Measurements from ENCODE around the gene FAM53A. TPM values are rescaled to one million over a fixed set of nuclear protein-coding genes. Genes with fewer than 3 reads are reported as not detected.

The FAM53A gene
- total and polyA plus RNA-seq, 2 experiments from 2014 or later: 4.7 to 6.8 TPM

- 80% methylated on average over 11 of the region's 11 CpGs for WGBS (ENCODE audit: low lambda C conversion rate, missing lambda C conversion rate)
- Histone ChIP-seq H3K4me1 (ENCODE audit: insufficient read depth) (peaks cover 3% of the 10 kb centered on the region), H3K4me3 (no peak overlapping the region), H3K36me3 (replicated peaks; ENCODE audit: insufficient read depth, low read depth) (no peaks in the 10 kb centered on the region), H3K27me3 (no peaks in the 10 kb centered on the region), H3K4me2 (no peak overlapping the region), H3K9me2 (replicated peaks; ENCODE audit: insufficient read depth) (no peaks in the 10 kb centered on the region), H3K27ac (no peak overlapping the region), H3K79me2 (no peaks in the 10 kb centered on the region), H3K9me3 (ENCODE audit: low read depth) (no peaks in the 10 kb centered on the region), H2AFZ (no peak overlapping the region), H4K20me1 (ENCODE audit: insufficient read depth, poor library complexity, severe bottlenecking) (no peaks in the 10 kb centered on the region)
- TF ChIP-seq EZH2 (IDR thresholded peaks at IDR 0.05; ENCODE audit: borderline replicate concordance): no peak
- no peak for TF ChIP-seq CTCF (IDR thresholded peaks at IDR 0.05; ENCODE audit: poor library complexity)
- TF ChIP-seq EZH2phosphoT487 (IDR thresholded peaks at IDR 0.05; ENCODE audit: low read depth, severe bottlenecking, unreplicated experiment): no peak
- no peak for DNase-seq (ENCODE audit: low spot score)
Observed at GRCh38 chr4:1639299-1639868, 44.7 kb downstream of the FAM53A start.

GRCh38 chr4:1638873-1639272 is 45.2 kb downstream of the FAM53A start:
- WGBS (ENCODE audit: low lambda C conversion rate, missing lambda C conversion rate): 98% methylated on average over 10 of the region's 11 CpGs

GRCh38 chr4:1638272-1638598 is 45.9 kb downstream of the FAM53A start:
- no peak overlapping the region for H3K27ac ChIP-seq
- no peaks in the 10 kb centered on the region for H4K20me1 ChIP-seq (ENCODE audit: insufficient read depth, poor library complexity, severe bottlenecking)
- no peak overlapping the region for H3K4me2 ChIP-seq
- no peaks in the 10 kb centered on the region for H3K9me2 ChIP-seq (replicated peaks; ENCODE audit: insufficient read depth)
- TF ChIP-seq EZH2phosphoT487 (IDR thresholded peaks at IDR 0.05; ENCODE audit: low read depth, severe bottlenecking, unreplicated experiment) (no peak), CTCF (IDR thresholded peaks at IDR 0.05; ENCODE audit: poor library complexity) (no peak), EZH2 (IDR thresholded peaks at IDR 0.05; ENCODE audit: borderline replicate concordance) (no peak)
- H3K4me1 ChIP-seq (ENCODE audit: insufficient read depth): peaks cover 2% of the 10 kb centered on the region
- no peaks in the 10 kb centered on the region for H3K36me3 ChIP-seq (replicated peaks; ENCODE audit: insufficient read depth, low read depth)
- DNase-seq (ENCODE audit: low spot score): no peak
- no peak overlapping the region for H2AFZ ChIP-seq
- H3K27me3 ChIP-seq: no peaks in the 10 kb centered on the region
- 90% methylated on average over 10 of the region's 10 CpGs for WGBS (ENCODE audit: low lambda C conversion rate, missing lambda C conversion rate)
- no peak overlapping the region for H3K4me3 ChIP-seq
- H3K79me2 ChIP-seq: no peaks in the 10 kb centered on the region
- no peaks in the 10 kb centered on the region for H3K9me3 ChIP-seq (ENCODE audit: low read depth)

More at GRCh38 chr4:1638873-1639272, 45.2 kb downstream of the FAM53A start:
- Histone ChIP-seq H4K20me1 (ENCODE audit: insufficient read depth, poor library complexity, severe bottlenecking) (no peaks in the 10 kb centered on the region), H3K4me3 (no peak overlapping the region), H3K27ac (no peak overlapping the region), H3K9me2 (replicated peaks; ENCODE audit: insufficient read depth) (no peaks in the 10 kb centered on the region), H2AFZ (no peak overlapping the region), H3K27me3 (no peaks in the 10 kb centered on the region), H3K4me1 (ENCODE audit: insufficient read depth) (peaks cover 2% of the 10 kb centered on the region), H3K36me3 (replicated peaks; ENCODE audit: insufficient read depth, low read depth) (no peaks in the 10 kb centered on the region), H3K4me2 (no peak overlapping the region), H3K79me2 (no peaks in the 10 kb centered on the region), H3K9me3 (ENCODE audit: low read depth) (no peaks in the 10 kb centered on the region)
- no peak for TF ChIP-seq EZH2 (IDR thresholded peaks at IDR 0.05; ENCODE audit: borderline replicate concordance)
- TF ChIP-seq CTCF (IDR thresholded peaks at IDR 0.05; ENCODE audit: poor library complexity): no peak
- TF ChIP-seq EZH2phosphoT487 (IDR thresholded peaks at IDR 0.05; ENCODE audit: low read depth, severe bottlenecking, unreplicated experiment): no peak
- no peak for DNase-seq (ENCODE audit: low spot score)
